HG02943 (cell line): ENCODE data around the gene KRT76.
"Not testable (repeated sequence)": the region's sequence is repeated elsewhere in the genome, so short reads cannot be mapped to it uniquely, and the experiment has no call there.

Experiments
- ATAC-seq: cut with Tn5 transposase; IDR thresholded peaks from one replicate; pipeline ENCODE4 v1.9.1; 2021; ENCODE audit warnings: mild to moderate bottlenecking, low read depth, moderate library complexity; ENCODE audit not compliant: unreplicated experiment

The KRT76 gene

DNA sequence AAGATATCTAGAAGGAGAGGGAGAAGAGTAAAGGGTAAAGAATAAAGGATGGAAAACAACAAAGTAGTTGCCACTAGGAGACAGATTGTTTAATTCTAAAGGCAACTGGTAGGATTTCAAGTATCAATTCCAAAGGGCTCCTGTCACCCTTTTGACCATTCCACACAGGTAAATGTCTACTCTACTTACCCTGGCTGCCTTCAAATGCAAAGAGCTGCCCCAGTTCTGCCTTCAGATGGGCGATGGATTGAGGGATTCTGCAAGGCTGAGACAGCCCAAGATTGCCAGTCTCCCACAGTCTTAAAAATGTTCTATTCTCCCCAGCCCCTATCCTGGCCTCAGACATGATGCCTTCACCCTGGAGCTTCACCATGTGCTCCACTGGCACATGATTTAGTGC, 11.4 kb downstream of the KRT76 start:
- ATAC-seq, result no peak

DNA sequence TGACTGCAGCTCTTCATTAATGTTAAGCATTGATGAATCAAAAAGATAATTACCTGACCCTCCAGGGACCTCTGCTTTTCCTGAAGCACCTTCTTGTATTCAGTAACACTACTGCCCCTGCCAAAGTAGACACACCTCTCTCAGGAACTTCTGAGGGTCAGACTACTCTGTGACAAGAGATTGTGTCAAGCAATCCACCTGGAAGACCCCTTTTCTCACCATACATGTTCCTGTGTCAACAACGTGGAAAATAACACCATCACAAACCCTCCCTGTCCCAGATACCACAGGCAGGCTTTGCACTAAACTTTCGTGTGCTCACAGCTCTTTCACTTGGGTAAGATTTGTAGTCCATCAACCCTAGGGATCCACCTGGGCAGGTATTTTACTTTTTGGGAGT, 13.2 kb downstream of the KRT76 start:
- ATAC-seq, result no peak

DNA sequence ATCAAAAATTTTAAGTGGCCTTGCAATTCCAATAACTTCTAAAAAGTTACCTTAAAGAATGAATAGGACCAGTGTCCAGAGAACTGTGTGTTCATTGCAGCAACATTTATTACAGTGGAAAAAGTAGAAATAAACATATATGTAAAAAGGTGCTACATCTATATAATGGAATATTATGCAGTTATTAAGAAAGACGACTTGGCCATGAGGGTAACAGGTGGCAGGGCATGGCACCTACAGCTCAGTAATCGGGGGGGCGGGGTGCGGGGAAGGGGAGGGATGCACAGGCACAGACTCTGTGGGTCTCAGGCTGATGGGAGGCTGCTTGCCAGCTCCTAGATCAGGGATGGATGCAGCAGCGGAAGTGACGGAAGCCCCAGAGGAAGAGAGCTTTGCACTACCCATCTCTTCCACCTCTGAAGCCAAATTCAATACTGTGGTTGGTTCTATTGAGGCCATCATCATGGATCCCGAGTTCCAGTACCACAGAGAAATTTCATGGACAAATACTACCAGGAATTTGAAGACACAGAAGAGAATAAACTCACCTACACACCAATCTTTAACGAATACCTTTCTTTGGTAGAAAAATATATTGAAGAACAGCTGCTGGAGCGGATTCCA, 14.0 kb downstream of the KRT76 start:
- ATAC-seq, result no peak

DNA sequence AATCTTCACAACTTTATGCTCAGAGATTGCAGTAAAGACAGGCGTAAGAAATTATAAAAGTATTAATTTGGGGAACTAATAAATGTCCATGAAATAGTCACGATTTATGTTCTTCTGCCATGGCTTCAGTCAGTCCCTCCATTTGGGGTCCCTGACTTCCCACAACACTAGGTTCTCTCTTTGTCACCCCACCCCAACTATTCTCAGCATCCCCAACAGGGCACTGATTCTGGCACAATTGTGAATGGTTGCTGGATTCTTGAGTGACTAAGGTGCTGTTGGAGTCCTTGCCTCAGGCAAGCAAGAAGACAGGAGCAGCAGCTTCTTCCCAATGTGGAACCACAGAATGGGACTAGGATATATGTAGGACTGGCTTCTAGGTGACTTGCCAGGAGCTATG, 15.3 kb downstream of the KRT76 start:
- ATAC-seq, result no peak

DNA sequence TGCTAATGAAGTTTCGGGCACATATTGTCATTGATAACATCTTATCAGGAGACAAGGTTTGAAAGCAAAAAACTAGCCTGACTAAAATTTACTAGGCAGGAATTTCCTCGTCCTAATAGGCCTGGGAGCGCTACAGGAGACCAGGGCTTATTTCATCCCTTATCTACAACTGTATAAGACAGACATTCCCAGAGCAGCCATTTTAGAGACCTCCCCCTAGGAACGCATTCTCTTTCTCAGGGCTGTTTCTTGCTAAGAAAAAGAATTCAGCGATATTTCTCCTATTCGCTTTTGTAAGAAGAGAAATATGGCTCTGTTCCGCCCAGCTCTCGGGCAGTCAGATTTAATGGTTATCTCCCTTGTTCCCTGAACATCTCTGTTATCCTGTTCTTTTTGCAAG, 15.9 kb downstream of the KRT76 start:
- ATAC-seq, result not testable (repeated sequence)

DNA sequence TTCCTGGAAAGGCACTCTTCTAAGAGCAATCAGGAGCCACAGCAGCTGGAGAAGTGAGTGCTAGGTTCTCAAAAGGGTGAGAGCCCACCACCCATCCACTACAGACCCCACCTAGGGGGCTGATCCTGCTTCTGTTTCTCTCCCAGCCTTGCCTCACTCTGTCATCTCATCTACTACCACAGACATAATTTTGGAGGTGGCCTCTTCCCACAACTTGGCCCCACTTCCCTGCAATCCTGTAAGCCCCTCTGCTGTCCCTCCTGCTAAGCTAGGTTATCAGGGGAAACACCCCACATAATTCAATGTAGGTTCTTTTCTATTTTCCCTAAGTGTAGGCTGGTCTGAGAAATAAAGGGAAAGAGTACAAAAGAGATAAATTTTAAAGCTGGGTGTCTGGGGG, 16.5 kb downstream of the KRT76 start:
- ATAC-seq, result no peak

DNA sequence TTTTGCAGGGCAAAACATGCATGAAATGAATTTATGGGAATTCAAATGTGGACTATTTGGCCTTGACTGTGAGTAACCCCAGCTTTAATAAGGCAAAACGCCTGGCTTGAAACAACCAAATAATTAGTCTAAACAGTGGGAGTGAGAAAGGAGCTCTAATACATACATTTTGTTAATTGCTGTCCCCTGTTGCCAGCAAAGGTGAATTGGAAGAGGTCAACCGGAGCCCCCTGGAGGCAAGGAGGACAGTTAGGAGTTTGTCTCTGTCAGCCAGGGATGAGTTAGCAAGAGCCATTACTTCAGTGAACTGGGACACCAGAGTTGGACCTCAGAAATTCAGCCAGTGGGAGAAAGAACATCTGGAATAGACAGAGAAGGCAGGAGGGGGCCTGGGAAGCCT, 17.4 kb downstream of the KRT76 start:
- no peak for ATAC-seq

DNA sequence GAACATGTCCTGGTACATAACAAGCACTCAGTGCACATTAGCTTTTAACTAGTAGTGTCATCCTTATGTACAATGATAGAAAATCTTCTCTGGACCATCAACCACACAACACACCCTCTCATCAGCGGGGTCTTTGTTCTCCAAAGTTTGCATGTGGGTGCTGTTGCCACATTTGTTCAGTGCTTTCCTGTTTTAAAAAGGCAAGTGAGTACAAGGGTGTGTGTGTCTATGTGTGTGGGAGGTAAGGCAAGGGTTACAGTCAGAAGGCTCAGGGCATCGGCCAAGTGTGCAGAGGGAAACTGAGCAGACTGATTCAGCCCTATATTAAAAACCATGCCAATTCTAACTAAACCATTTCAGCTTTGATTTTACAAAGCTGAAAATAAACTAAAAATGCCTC, 17.9 kb downstream of the KRT76 start:
- no peak for ATAC-seq

DNA sequence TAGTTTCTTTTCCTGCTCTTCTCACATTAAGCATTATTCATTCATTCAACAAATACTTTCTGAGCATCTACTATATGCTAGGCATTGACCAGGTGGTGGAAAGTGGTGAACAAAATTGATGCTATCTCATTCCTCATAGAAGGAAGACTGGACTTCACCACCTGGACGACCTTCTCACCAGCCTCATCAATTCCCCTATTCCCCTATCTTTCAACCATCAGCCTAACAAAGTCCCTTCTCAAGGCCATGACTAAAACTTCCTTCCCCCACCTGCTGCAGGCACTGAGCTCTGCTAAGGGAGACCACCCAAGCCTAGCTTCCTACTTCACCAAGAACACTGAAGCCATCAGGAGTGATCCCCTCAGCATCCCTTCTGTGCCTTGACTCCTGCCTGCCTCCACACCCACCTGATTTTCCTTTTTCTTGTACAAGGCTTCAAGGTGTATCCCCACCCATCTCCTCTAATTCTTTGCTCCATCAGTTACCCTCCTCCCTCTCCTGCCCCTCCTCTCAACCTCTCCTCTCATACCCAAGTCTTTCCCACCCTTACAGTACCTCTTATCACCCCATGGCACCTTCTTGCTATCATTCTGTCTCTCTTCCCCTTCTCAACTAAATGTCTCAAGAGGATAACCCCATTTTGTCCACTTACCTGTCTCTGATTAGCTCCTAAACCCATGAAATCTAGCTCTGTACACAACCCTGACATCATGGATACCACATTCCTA, 19.5 kb downstream of the KRT76 start:
- no peak for ATAC-seq

DNA sequence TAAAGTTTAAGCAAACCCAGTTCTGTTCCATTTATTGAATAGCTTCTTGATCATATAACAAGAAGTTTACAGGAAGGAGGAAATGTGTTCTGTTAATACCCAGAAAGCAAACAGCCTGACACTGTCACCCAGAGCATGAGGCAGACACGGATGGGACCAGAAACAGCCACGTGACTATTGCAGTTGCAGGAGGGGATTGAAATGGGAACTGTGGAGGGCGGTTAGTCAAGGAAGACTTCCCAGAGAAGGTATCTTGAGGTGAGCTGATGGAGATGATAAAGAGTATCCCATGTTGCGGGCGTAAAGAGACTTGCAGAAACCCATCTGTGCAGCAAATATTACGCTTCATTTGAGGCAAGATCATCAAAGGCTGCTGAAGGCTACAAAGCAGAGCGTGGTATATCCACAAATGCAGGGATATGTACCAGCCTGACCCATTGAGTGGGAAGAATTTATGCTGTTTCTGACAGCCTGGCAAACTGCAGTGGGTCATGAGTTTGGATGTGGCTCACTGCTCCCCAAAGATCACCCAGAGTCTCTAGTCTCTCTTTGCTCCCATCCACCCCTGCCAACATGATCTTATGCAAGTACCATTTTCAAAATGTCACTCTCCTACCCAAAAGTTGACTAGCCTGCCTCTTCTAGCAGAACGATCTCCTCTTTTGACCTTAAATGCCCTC, 20.7 kb downstream of the KRT76 start:
- no peak for ATAC-seq

DNA sequence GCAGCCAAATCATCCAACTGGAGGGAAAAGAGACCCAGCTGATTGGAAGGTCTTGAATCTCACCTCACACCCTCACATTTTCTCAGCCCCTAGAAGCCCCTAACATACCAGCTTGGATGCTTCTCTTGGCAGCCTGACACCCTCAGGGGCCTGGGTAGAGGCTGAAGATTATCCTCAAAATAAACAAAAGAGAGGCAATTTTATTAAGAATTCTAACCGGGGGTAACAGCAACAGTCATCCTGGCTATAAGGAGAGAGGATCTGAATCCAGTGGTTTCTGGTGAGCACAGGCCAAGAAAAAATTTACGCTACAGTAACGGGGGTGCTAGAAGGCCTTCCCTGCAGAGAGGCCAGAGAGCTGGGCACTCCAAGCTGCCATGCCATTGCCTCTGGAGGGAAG, 21.6 kb downstream of the KRT76 start:
- no peak for ATAC-seq

DNA sequence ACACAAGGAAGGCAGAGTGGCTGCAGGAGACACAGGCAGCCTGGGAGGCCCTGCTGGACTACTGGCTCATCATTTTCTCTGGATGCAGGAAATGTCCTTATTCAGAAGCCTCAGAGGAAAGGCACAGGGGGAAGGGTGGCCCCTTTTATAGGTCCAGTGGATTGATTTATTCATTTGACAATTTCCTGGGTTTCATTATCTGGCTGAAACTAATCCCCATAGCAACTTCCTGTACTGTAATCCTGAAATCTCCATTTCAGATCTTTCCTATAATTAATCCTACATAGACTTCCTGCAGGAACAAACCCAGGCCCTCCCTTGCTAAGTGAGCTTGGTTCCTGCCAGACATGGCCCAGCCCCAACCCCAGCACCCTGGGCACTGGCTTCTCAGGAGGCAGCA, 23.0 kb downstream of the KRT76 start:
- ATAC-seq, result no peak

DNA sequence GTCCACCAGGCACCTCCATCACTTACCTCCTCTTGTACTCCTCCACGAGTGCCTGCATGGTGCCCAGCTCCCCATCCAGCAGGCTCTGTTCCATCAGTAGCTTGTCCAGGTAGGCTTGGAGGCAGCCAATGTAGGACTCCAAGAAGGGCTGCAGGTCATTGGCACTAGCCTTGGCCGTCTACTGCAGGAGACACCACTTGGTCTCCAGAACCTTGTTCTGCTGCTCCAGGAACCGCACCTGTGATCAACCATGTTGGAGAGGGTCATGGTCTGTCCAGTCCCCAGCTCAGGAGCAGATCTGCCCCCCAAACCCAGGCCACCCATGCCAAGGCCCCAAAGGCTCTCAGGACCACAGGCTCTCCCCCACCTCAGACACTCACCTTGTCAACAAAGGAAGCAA, 23.9 kb downstream of the KRT76 start:
- ATAC-seq, result no peak

DNA sequence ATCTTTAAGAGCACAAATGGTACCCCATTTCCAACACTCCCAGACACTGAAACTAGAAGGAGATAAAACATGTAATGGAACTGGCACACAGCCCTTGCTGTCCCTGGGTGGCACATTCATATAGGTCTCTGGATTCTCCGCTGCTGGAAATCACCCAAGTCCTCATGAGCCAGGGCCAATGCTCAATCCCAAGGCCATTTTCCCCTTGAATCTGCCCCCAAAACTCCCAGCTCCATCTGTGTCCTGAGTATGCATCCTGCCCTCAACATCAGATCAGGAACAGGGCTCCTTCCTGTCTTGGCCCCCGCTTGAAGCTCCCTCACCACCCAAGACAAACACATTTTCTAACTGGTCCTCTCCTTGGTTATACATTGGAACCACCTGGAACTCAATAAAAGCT, 24.6 kb downstream of the KRT76 start:
- ATAC-seq, result no peak

DNA sequence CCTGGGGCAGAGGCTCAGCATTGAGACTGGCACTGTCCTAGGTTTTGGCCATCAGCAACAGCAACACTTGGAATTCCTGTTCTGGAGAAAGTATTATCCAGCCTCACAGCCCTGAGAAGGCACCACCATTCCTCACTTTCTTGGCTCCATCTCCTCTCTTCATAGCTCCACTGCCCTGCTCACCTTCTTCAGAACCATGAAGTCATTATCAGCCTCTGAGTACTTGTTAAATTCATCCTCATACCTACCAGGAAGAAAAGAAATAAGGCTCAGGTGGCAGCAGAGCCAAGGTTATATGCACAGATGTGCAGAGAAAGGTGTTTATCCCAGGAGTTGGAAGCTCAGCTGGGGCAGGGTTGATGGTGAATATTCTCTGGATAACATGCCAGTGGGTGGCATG, 25.4 kb downstream of the KRT76 start:
- ATAC-seq, result no peak

DNA sequence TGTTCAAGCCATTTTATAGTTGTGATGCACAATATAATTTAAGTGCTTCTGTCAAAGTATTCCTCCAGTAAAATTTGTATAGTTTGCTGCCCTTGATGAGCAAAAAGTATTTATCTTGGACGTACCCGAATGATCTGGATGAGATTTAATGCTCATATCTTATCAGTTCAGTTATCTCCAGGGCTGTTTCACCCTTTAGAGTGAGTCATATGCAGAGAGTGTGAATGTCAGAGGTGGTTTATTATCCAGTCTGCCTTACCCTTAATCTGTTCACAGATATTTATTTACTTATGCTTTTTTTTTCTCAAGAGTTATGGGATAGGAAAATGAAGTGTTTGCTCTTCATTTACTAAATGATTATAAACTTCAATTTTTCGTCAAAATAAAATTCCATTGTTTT, 26.6 kb downstream of the KRT76 start:
- ATAC-seq, result not testable (repeated sequence)

DNA sequence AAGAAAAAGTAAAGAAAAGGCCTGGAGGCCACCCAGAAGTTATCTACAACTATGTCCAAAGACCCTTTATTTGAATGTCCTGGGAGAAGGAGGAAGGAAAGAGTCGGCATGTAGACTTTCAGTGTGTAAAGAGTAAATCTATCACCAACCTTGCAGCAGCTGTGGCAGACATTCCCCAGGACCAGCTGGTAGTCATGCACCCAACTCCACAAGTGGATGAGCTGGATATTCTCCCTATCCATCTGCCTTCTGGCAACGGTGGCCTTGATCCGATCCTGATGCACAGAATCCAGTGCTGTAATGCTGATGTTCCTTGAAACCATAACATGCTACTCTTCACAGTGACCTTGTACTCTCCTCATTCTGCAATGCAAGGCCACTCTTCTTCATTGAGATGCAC, 27.3 kb downstream of the KRT76 start:
- no peak for ATAC-seq

DNA sequence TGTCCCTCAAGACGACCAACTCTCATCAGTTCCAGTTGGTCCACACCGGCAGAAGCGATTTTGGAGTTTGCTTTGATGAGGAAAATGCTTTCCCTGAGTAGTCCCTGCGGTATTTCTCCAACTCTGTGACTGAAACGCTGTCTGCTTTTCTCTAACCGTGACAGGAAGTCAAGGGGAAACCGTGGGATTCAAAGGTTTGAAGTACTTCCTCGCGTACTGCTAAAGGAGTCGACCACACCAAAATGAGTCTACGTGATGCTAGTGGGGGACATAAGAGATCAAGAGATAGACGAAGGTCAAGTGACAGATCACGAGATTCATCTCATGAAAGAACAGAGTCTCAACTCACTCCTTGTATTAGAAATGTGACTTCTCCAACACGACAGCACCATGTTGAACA, 28.6 kb downstream of the KRT76 start:
- ATAC-seq, result no peak

DNA sequence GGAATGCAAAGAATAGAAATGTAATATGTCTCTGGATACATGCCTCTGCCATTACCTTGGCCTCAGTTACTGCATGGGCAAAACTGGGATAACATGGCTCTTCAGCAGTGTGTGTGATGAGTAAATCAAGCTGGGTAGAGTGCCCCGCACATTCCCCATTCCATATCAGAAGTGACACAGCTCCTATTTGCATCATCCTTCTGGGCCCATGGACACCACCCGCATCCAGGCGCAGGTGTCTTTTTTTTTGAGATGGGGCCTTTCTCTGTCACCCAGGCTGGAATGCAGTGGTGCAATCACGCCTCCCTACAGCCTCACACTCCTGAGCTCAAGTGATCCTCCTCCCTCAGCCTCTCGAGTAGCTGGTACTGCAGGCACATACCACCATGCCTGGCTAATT, 31.6 kb downstream of the KRT76 start:
- ATAC-seq, result no peak

DNA sequence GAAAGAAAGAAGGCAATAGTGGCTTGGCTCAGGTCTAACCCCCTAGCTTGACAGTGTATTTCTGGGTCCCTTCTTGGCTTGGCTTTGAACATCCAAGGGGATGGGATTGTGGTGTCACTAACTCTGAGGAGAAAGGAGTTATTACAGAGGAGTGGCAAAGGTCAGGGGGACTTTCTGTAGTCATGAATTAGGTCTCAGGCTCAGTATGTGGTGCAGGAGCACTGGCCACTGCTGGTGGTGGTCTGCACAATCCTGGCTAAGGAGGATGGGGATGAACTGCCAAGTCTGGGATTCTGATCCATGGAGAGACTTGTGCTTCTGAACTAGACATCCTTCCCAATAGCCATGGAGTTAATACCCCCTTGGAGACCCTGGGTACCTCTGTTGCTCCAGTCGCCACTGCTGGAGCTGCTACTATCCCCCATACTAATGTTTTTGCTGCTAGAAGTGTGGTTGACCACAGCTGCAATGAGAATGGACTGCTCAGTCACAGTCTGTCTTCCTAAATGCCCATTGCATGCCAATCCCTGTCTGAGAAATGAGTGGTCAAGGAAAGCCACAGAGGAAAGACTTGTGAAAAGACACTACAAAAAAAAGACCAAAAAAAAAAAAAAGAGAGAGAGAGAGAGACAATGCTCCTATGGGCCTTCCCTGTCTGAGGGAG, 32.5 kb downstream of the KRT76 start:
- ATAC-seq, result no peak

DNA sequence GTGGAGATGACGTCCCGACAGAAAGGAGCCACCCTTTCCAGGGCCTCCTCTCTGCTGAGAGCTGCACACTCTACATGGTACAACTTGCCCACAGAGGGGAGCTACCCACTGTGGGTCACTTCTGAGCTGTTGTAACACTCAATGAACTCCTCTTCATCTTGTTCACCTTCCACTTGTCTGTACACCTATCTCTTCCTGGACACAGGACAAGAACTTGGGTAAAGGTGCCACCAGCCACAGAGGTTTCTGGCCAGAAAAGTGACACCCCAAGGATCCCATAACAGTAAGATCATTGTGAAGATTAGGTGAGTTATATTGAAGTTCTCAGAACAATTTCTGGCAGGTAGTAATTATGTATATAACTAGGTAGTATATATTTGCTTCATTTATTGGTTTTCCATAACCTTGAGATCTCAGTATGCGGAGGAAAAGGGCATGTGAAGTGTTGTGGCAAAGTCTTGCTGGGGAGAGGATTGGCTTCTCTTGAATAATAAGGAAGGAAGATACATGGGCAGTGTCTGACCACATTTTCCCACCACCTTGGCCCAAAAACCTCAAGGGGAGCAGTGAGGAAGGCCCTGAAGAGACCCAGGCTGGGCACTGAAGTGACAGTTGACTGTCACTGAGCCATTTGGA, 34.2 kb downstream of the KRT76 start:
- ATAC-seq, result no peak
